ENCODE measurements around the gene GJD4. TPM values are rescaled to one million over a fixed set of nuclear protein-coding genes. Genes with fewer than 3 reads are reported as not detected.

Gene GJD4, protein sequence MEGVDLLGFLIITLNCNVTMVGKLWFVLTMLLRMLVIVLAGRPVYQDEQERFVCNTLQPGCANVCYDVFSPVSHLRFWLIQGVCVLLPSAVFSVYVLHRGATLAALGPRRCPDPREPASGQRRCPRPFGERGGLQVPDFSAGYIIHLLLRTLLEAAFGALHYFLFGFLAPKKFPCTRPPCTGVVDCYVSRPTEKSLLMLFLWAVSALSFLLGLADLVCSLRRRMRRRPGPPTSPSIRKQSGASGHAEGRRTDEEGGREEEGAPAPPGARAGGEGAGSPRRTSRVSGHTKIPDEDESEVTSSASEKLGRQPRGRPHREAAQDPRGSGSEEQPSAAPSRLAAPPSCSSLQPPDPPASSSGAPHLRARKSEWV
- polyA plus RNA-seq (2013): not detected

DNA sequence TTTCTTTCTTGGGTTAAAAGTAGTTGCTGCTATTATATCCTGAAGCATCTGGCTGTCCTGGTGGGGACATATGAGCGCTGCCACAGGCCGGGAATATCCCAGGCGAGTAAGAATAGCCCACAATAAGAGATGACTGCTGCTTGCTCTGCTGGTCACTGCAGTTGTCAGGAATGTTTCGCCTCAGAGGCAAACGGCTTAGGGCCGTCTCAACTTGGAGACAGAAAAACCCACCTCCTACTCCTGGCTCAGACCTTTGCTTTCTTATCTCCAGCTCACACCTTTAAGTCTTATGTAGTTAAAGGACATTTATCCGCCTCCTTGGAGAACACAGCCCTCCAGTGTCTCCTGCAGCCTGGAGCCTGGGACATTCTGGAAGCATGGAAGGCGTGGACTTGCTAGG lies at the start of gene GJD4:
GJD4 (plus strand) TSS at position 151 of the 400 bp plus-strand sequence; CDS start at position 378, 227 bp downstream.
- no peak for DNase-seq
- CTCF ChIA-PET: no interaction called here
- Histone ChIP-seq H3K27ac (ENCODE audit: insufficient read depth in 1 of 2, low read depth in 1 of 2, low read length in 2 of 2, poor library complexity in 1 of 2, severe bottlenecking in 2 of 2) (no peak within 1 kb of the TSS), H3K27me3 (replicated peaks in 2 of 5; ENCODE audit: control insufficient read depth in 4 of 5, insufficient read depth in 5 of 5, low read length in 4 of 5) (peaks cover 8 to 57% (median 30%) of the 10 kb centered on the region in 5 experiments), H3K4me1 (ENCODE audit: control extremely low read depth in 1 of 4, control insufficient read depth in 4 of 4, insufficient read depth in 4 of 4, low read length in 3 of 4) (peaks cover 0 to 12% (median 10%) of the 10 kb centered on the region in 4 experiments), H3K4me3 (ENCODE audit: control insufficient read depth in 1 of 7, extremely low read depth in 1 of 7, insufficient read depth in 4 of 7, low read depth in 2 of 7, low read length in 6 of 7) (no peak within 1 kb of the TSS), H3K36me3 (ENCODE audit: control insufficient read depth in 4 of 4, insufficient read depth in 4 of 4, low read length in 3 of 4) (no peaks in the 10 kb centered on the region), H3K9me3 (ENCODE audit: control extremely low read depth in 1 of 5, control insufficient read depth in 4 of 5, insufficient read depth in 2 of 5, low read depth in 1 of 5, low read length in 4 of 5) (peaks cover 0 to 13% (median 5%) of the 10 kb centered on the region in 5 experiments)
- WGBS (ENCODE audit: insufficient coverage): 84% methylated on average over 7 of the region's 8 CpGs
- POLR2A ChIA-PET: no interaction called here

DNA sequence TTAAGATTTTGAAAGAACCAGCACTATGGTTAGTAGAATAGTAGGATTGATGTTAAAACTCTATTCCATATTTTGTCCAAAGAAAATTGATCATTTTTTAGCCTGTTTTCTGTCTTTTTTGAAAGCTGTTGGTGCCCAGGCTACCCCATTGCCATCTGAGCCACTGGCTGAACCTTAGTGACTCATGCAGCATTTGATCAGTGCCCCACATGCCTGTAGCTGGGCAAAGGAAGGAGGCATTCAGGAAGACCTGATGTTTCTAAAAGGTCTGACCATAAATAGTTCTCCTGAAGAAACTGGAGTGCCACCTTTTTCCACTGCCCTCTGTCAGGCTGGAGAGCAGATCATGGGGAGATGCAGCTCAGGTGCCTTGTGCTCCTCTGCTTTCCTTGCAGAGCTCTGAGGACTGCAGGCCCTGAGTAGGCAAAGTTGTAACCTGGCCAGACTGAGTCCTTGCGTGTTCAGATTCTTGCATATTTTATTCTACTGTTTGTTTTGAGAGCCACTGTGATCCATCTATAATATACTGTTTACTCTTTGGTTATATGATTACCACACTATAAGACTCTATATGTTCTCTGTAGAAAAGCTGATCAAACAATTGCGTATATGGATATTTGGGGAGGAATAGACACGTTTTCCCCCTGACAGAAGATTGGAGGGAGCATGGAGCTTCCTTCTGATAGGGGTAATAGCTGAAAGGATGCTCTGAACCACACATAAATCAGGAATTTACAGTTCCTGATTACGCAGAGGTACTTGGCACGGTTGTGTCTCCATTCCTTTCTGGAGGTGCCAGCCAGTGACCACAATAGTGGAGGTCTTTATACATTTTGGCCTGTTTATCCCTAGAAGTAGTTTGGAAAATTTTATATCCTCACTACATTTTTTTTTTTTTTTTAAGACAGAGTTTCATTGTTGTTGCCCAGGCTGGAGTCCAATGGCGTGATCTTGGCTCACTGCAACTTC lies 48.9 kb upstream of the GJD4 start:
- no peaks in the 10 kb centered on the region for H3K9me3 ChIP-seq (ENCODE audit: control extremely low read depth in 1 of 5, control insufficient read depth in 4 of 5, insufficient read depth in 2 of 5, low read depth in 1 of 5, low read length in 4 of 5)
- no peak for DNase-seq
- ChIA-PET CTCF (interaction anchor here (0.9 to 1.5 kb wide), 3 partner anchors 9 to 10 kb away, joined by 3 read pairs; no protein-coding TSS in a partner anchor), POLR2A (no interaction called here)
- peaks cover 2 to 53% (median 20%) of the 10 kb centered on the region in 4 experiments for H3K36me3 ChIP-seq (ENCODE audit: control insufficient read depth in 4 of 4, insufficient read depth in 4 of 4, low read length in 3 of 4)
- WGBS (ENCODE audit: insufficient coverage): 100% methylated on average over 2 of the region's 6 CpGs
- H3K27me3 ChIP-seq (replicated peaks in 2 of 5; ENCODE audit: control insufficient read depth in 4 of 5, insufficient read depth in 5 of 5, low read length in 4 of 5): no peaks in the 10 kb centered on the region
- H3K4me1 ChIP-seq (ENCODE audit: control extremely low read depth in 1 of 4, control insufficient read depth in 4 of 4, insufficient read depth in 4 of 4, low read length in 3 of 4): no peaks in the 10 kb centered on the region
- no peak overlapping the region for H3K4me3 ChIP-seq (ENCODE audit: control insufficient read depth in 1 of 7, extremely low read depth in 1 of 7, insufficient read depth in 4 of 7, low read depth in 2 of 7, low read length in 6 of 7)
- no peak overlapping the region for H3K27ac ChIP-seq (ENCODE audit: insufficient read depth in 1 of 2, low read depth in 1 of 2, low read length in 2 of 2, poor library complexity in 1 of 2, severe bottlenecking in 2 of 2)

DNA sequence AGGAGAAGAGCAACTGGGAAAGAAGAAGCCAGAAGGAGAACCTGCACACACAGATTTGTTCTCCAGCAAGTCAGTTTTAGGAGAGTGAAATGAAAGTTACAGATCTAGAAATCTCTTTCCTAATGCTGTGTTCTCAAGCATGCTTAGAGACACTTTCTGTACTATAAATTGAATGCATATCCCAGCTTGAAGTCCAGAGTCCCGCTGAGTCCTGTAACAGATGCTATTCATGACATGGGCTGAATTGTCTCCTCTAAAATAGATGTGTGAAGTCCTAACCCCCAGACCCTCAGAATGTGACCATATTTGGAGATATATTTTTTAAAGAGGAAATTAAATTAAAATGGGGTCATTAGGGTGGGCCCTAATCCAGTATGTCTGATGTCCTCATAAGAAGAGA lies 46.9 kb upstream of the GJD4 start:
- Histone ChIP-seq H3K27me3 (replicated peaks in 2 of 5; ENCODE audit: control insufficient read depth in 4 of 5, insufficient read depth in 5 of 5, low read length in 4 of 5) (no peaks in the 10 kb centered on the region), H3K4me1 (ENCODE audit: control extremely low read depth in 1 of 4, control insufficient read depth in 4 of 4, insufficient read depth in 4 of 4, low read length in 3 of 4) (no peaks in the 10 kb centered on the region), H3K36me3 (ENCODE audit: control insufficient read depth in 4 of 4, insufficient read depth in 4 of 4, low read length in 3 of 4) (peaks cover 2 to 57% (median 22%) of the 10 kb centered on the region in 4 experiments), H3K9me3 (ENCODE audit: control extremely low read depth in 1 of 5, control insufficient read depth in 4 of 5, insufficient read depth in 2 of 5, low read depth in 1 of 5, low read length in 4 of 5) (no peaks in the 10 kb centered on the region), H3K4me3 (ENCODE audit: control insufficient read depth in 1 of 7, extremely low read depth in 1 of 7, insufficient read depth in 4 of 7, low read depth in 2 of 7, low read length in 6 of 7) (no peak overlapping the region), H3K27ac (ENCODE audit: insufficient read depth in 1 of 2, low read depth in 1 of 2, low read length in 2 of 2, poor library complexity in 1 of 2, severe bottlenecking in 2 of 2) (no peak overlapping the region)
- 100% methylated on average over 1 of the region's 1 CpG for WGBS (ENCODE audit: insufficient coverage)
- no peak for DNase-seq
- ChIA-PET CTCF (interaction anchor here (1.4 kb wide), 1 partner anchor 12 kb away, joined by 3 read pairs; no protein-coding TSS in a partner anchor), POLR2A (no interaction called here)

DNA sequence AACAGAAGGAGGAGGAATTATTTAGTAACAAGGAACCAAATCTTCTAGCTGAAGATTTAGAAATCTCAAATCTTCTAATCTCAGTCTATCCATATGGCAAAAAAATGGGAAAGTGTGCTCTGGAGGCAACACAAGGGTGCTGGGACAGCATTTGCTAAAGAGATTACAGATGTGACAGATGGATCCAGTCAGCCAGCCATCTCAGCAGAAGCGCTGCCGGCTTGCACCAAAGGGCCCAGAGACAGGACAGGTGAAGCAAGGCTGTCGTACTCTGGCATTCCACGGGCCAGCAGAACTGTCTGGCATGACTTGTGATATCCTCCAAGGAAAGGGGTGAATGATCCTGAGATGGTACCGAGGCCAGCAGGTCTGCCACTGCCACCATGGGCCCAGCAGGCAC lies 45.7 kb upstream of the GJD4 start:
- no peak for DNase-seq
- POLR2A ChIA-PET: no interaction called here
- no peaks in the 10 kb centered on the region for H3K9me3 ChIP-seq (ENCODE audit: control extremely low read depth in 1 of 5, control insufficient read depth in 4 of 5, insufficient read depth in 2 of 5, low read depth in 1 of 5, low read length in 4 of 5)
- WGBS (ENCODE audit: insufficient coverage): 98% methylated on average over 5 of the region's 5 CpGs
- CTCF ChIA-PET: interaction anchor here (1.4 kb wide), 1 partner anchor 13 kb away, joined by 3 read pairs; no protein-coding TSS in a partner anchor
- H3K36me3 ChIP-seq (ENCODE audit: control insufficient read depth in 4 of 4, insufficient read depth in 4 of 4, low read length in 3 of 4): peaks cover 0 to 49% (median 15%) of the 10 kb centered on the region in 4 experiments
- H3K27me3 ChIP-seq (replicated peaks in 2 of 5; ENCODE audit: control insufficient read depth in 4 of 5, insufficient read depth in 5 of 5, low read length in 4 of 5): no peaks in the 10 kb centered on the region
- no peak overlapping the region for H3K27ac ChIP-seq (ENCODE audit: insufficient read depth in 1 of 2, low read depth in 1 of 2, low read length in 2 of 2, poor library complexity in 1 of 2, severe bottlenecking in 2 of 2)
- no peak overlapping the region for H3K4me3 ChIP-seq (ENCODE audit: control insufficient read depth in 1 of 7, extremely low read depth in 1 of 7, insufficient read depth in 4 of 7, low read depth in 2 of 7, low read length in 6 of 7)
- peaks cover 0 to 7% (median 5%) of the 10 kb centered on the region in 4 experiments for H3K4me1 ChIP-seq (ENCODE audit: control extremely low read depth in 1 of 4, control insufficient read depth in 4 of 4, insufficient read depth in 4 of 4, low read length in 3 of 4)

DNA sequence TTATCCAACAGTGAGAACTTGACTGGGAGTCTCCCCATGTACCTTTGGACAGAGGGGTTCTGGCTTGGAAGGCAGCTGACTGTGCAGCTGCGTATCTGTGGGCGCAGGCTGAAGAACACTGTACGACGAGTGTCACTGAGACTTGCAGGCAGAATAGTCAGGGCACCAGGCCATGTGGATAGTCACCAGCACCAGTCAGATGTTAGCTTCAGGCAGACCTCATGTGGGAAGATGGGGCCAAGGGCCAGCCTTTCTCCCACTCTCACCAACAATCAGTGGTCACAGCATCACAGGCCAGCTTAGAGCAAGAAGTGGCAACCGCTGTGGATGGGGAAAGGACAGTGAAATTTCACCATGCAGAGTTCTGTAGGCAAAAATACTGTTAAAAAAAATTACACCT lies 43.4 kb upstream of the GJD4 start:
- POLR2A ChIA-PET: no interaction called here
- Histone ChIP-seq H3K4me1 (ENCODE audit: control extremely low read depth in 1 of 4, control insufficient read depth in 4 of 4, insufficient read depth in 4 of 4, low read length in 3 of 4) (peaks cover 0 to 19% (median 16%) of the 10 kb centered on the region in 4 experiments), H3K36me3 (ENCODE audit: control insufficient read depth in 4 of 4, insufficient read depth in 4 of 4, low read length in 3 of 4) (peaks cover 0 to 43% (median 19%) of the 10 kb centered on the region in 4 experiments), H3K4me3 (ENCODE audit: control insufficient read depth in 1 of 7, extremely low read depth in 1 of 7, insufficient read depth in 4 of 7, low read depth in 2 of 7, low read length in 6 of 7) (no peak overlapping the region), H3K9me3 (ENCODE audit: control extremely low read depth in 1 of 5, control insufficient read depth in 4 of 5, insufficient read depth in 2 of 5, low read depth in 1 of 5, low read length in 4 of 5) (no peaks in the 10 kb centered on the region), H3K27me3 (replicated peaks in 2 of 5; ENCODE audit: control insufficient read depth in 4 of 5, insufficient read depth in 5 of 5, low read length in 4 of 5) (no peaks in the 10 kb centered on the region), H3K27ac (ENCODE audit: insufficient read depth in 1 of 2, low read depth in 1 of 2, low read length in 2 of 2, poor library complexity in 1 of 2, severe bottlenecking in 2 of 2) (no peak overlapping the region)
- CTCF ChIA-PET: interaction anchor here (0.7 to 3.3 kb wide), 9 partner anchors 13 to 1318 kb away, joined by 3 to 23 read pairs (median 4); no protein-coding TSS in a partner anchor
- no peak for DNase-seq
- no CpG with 5 or more reads among the region's 5 CpGs for WGBS (ENCODE audit: insufficient coverage)

DNA sequence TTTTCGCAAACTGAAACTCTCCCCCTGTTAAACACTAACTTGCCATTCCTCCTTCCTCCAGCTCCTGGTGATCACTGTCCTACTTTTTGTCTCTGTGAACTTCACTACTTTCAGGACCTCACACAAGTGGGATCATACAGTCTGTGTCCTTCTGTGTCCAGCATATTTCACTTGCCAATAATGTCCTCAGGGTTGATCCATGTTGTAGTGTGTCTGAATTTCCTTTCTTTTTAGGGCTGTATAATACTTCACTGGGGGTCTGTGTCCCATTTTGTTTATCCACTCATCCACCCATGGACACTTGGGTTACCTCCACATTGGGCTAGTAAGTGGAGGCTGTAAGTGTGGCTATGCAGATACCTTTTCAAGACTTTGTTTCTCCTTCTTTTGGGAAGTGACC lies 42.7 kb upstream of the GJD4 start:
- Histone ChIP-seq H3K27me3 (replicated peaks in 2 of 5; ENCODE audit: control insufficient read depth in 4 of 5, insufficient read depth in 5 of 5, low read length in 4 of 5) (no peaks in the 10 kb centered on the region), H3K36me3 (ENCODE audit: control insufficient read depth in 4 of 4, insufficient read depth in 4 of 4, low read length in 3 of 4) (peaks cover 0 to 47% (median 24%) of the 10 kb centered on the region in 4 experiments), H3K9me3 (ENCODE audit: control extremely low read depth in 1 of 5, control insufficient read depth in 4 of 5, insufficient read depth in 2 of 5, low read depth in 1 of 5, low read length in 4 of 5) (no peaks in the 10 kb centered on the region), H3K27ac (ENCODE audit: insufficient read depth in 1 of 2, low read depth in 1 of 2, low read length in 2 of 2, poor library complexity in 1 of 2, severe bottlenecking in 2 of 2) (no peak overlapping the region), H3K4me1 (ENCODE audit: control extremely low read depth in 1 of 4, control insufficient read depth in 4 of 4, insufficient read depth in 4 of 4, low read length in 3 of 4) (peaks cover 0 to 19% (median 16%) of the 10 kb centered on the region in 4 experiments), H3K4me3 (ENCODE audit: control insufficient read depth in 1 of 7, extremely low read depth in 1 of 7, insufficient read depth in 4 of 7, low read depth in 2 of 7, low read length in 6 of 7) (no peak overlapping the region)
- CTCF ChIA-PET: interaction anchor here (0.7 to 3.3 kb wide), 14 partner anchors 12 to 1318 kb away, joined by 3 to 23 read pairs (median 6); no protein-coding TSS in a partner anchor
- 89% methylated on average over 1 of the region's 1 CpG for WGBS (ENCODE audit: insufficient coverage)
- POLR2A ChIA-PET: no interaction called here
- no peak for DNase-seq
